GM12892 (cell line): ENCODE measurements around the gene DRC1.

Experiments
- DNase-seq: peaks from one replicate; pipeline ENCODE4 v3.0.0; 2011; ENCODE audit not compliant: insufficient read length
- FAIRE-seq: peaks from 2 replicates; lab custom pipeline; 2011; peaks lifted over from hg19 to GRCh38; lab: Jason Lieb, UNC
- POLR2A ChIP-seq: IDR thresholded peaks from 2 replicates; pipeline ENCODE4 v1.6.1; 2011; ENCODE audit warnings: low read depth, low read length, control low read depth
- POLR2AphosphoS5 ChIP-seq: IDR thresholded peaks from 2 replicates; pipeline ENCODE4 v1.6.1; 2011; ENCODE audit warnings: low read depth, low read length, control low read depth
- TAF1 ChIP-seq: IDR thresholded peaks from 2 replicates; pipeline ENCODE4 v1.6.1; 2011; ENCODE audit warnings: low read depth, mild to moderate bottlenecking, control low read depth, low read length, borderline replicate concordance

The DRC1 gene

GRCh38 chr2:26485099-26485498 lies 83.4 kb downstream of the DRC1 start:
- DNase-seq (no peak), FAIRE-seq (no peak)
- TF ChIP-seq POLR2A: no peak

- FAIRE-seq (no peak), DNase-seq (no peak)
- TF ChIP-seq TAF1 (no peak), POLR2AphosphoS5 (no peak), POLR2A (no peak)
Measured at GRCh38 chr2:26485725-26486418, 84.2 kb downstream of the DRC1 start.

- TF ChIP-seq POLR2AphosphoS5 (no peak), TAF1 (no peak), POLR2A (no peak)
- DNase-seq (no peak), FAIRE-seq (no peak)
Measured at GRCh38 chr2:26486789-26487188, 85.1 kb downstream of the DRC1 start.

GRCh38 chr2:26487192-26487591 lies 85.5 kb downstream of the DRC1 start:
- TF ChIP-seq POLR2A (no peak), POLR2AphosphoS5 (no peak), TAF1 (no peak)
- FAIRE-seq: no peak
- DNase-seq: no peak

GRCh38 chr2:26488463-26489212 lies 86.9 kb downstream of the DRC1 start:
- TF ChIP-seq POLR2A (no peak), TAF1 (no peak), POLR2AphosphoS5 (no peak)
- FAIRE-seq (no peak), DNase-seq (no peak)

DNA sequence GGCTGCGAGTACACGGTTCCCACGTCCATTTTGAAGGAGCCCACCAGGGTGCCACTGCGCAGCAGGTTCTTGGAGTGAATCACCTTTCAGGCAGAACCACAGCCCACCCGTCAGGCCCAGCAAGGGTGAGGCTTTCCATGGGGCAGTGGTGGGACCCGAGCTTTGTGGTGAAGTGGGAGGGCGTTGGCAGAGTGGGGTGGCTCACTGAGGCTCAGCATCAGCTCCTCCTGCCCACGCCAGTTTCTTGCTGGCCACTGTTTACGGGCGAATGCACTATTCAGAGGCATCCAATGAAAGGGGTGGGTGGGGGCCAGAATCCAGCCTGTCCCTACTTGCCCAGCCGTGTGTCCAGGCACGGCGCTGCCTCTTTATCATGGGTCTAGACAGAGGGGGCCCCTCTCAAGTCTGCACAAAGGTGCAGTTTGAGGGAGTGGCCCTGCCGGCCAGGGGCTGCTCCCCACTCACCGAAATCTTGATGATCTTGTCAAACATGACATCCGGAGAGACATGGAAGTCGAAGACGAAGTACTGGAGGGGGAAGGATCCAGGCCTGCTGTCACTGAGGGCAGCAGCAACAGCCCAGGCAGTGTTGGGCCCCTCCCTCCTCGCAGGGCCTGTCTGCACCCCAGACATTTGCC lies 87.6 kb downstream of the DRC1 start:
- DNase-seq (no peak), FAIRE-seq (no peak)
- TF ChIP-seq TAF1 (no peak), POLR2A (no peak), POLR2AphosphoS5 (no peak)

DNA sequence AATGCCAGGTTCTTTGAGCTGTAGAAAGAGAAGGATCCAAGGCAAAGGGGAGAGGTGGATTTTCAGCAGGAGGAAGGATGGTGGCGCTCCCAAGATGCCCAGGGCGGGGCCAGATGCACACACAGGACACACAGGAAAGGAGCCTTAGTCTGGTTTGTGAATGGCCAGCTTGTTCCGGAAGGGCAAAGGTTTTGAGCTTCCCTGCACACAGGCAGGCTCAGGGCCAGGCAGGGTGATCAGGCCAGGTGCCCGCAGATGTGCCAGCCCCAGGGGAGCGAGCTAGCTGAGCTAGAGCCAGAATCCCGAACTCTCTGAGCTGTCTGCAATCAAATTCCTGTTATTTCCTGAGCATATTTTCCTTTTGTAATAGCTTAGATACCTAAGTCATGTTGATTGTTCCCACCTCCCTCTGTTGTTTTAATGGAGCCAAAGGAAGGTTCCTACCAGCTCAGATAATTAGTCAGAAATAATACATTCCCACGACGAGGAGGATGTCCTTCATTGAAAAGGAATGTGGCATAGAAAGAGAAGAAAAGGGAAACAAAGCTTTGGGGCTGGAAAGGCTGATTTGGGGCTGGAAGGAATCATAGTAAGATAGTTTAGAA lies 89.9 kb downstream of the DRC1 start:
- TF ChIP-seq POLR2A: no peak
- TF ChIP-seq POLR2AphosphoS5: no peak
- no peak for TF ChIP-seq TAF1
- no peak for FAIRE-seq
- DNase-seq: no peak

- no peak for TF ChIP-seq POLR2A
- no peak for TF ChIP-seq POLR2AphosphoS5
- TF ChIP-seq TAF1: no peak
- DNase-seq: no peak
- no peak for FAIRE-seq
Measured at GRCh38 chr2:26492749-26493515, 91.2 kb downstream of the DRC1 start.

GRCh38 chr2:26493566-26493965 lies 91.8 kb downstream of the DRC1 start:
- FAIRE-seq: no peak

DNA sequence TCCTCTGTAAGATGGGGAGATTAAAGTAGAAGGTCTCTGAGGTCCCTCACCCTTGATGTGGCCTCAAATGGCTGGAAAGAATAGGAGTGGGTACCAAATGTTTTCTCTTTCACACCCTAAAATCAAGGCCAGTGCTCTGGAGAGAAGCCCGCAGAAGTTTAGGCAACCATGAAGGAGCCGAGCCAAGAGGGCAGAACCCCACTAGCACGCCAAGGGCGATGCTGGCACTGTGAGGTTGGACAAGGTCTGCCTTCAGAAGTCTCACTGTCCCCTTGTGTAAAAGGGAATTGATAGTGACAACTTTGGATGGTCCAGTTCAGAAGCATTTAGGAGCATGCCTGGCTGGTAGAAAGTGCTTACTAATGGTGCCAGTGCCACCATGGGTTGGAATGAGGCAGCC lies 92.5 kb downstream of the DRC1 start:
- no peak for DNase-seq
- no peak for TF ChIP-seq TAF1
- TF ChIP-seq POLR2AphosphoS5: no peak
- no peak for TF ChIP-seq POLR2A
- no peak for FAIRE-seq

More at GRCh38 chr2:26493566-26493965, 91.8 kb downstream of the DRC1 start:
- no peak for DNase-seq
- TF ChIP-seq TAF1: no peak
- no peak for TF ChIP-seq POLR2A
- TF ChIP-seq POLR2AphosphoS5: no peak

GRCh38 chr2:26494891-26495290 lies 93.2 kb downstream of the DRC1 start:
- no peak for TF ChIP-seq POLR2A
- TF ChIP-seq TAF1: no peak
- no peak for TF ChIP-seq POLR2AphosphoS5
- DNase-seq (no peak), FAIRE-seq (no peak)
